BLaER1 treated with 17β-estradiol and CSF1 and Interleukin-3, amounts not matched to agents 10 nM and 100 nM (cell line): ENCODE measurements around the gene ZFR2.

Source experiments
- H3K27ac ChIP-seq, 11 experiments: shearing (Covaris generic); formaldehyde crosslinking; 2 replicates each; pipeline ENCODE4 v1.8.1; 2022
- H3K27me3 ChIP-seq, 11 experiments: shearing (Covaris generic); formaldehyde crosslinking; 2 replicates each; pipeline ENCODE4 v1.8.1; 2022
- H3K36me3 ChIP-seq, 11 experiments: shearing (Covaris generic); formaldehyde crosslinking; 2 replicates each; pipeline ENCODE4 v1.8.1; 2022
- H3K4me1 ChIP-seq, 10 experiments: shearing (Covaris generic); formaldehyde crosslinking; 2 replicates each; pipeline ENCODE4 v1.8.1; 2022
- H3K4me2 ChIP-seq, 11 experiments: shearing (Covaris generic); formaldehyde crosslinking; 2 replicates each; pipeline ENCODE4 v1.8.1; 2022
- H3K4me3 ChIP-seq, 10 experiments: shearing (Covaris generic); formaldehyde crosslinking; 2 replicates each; pipeline ENCODE4 v1.8.1; 2022
- H3K9ac ChIP-seq, 11 experiments: shearing (Covaris generic); formaldehyde crosslinking; 2 replicates each; pipeline ENCODE4 v1.8.1; 2022
- H3K9me3 ChIP-seq, 11 experiments: shearing (Covaris generic); formaldehyde crosslinking; replicated peaks in 1 of 11; 2 replicates each; pipeline ENCODE4 v1.8.1; 2022
- H4K20me1 ChIP-seq, 11 experiments: shearing (Covaris generic); formaldehyde crosslinking; 2 replicates each; pipeline ENCODE4 v1.8.1; 2022
- Cebpa-rat ChIP-seq, 11 experiments: shearing (Covaris generic); IDR thresholded peaks; 2 replicates each; pipeline ENCODE4 v1.8.1; 2022

ZFR2 gene

DNA sequence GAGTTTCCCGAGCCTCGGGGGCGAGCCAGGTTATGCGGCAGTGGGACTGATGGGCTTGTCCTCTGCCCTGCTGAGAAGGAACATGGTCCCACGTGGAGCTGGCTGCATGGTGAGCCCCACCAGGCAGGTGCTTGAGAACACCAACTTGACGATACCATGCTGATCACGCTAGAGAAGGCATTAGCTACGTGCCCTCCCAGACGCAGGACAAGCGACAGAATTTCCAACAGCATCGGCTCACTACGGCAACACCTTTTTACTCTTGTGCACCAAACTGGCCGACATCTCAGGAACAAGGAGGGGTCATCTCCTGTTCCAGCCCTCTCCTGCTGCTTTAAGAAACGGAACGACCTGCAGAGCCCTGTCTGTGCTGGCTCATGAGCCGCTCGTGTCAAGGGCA lies 8.3 kb downstream of the ZFR2 start:
- H3K27ac ChIP-seq: no peak overlapping the region
- no peak for TF ChIP-seq Cebpa-rat (IDR thresholded peaks at IDR 0.05)

GRCh38 chr19:3857449-3858003 lies 11.3 kb downstream of the ZFR2 start:
- Histone ChIP-seq H3K4me1 (peaks cover 0 to 36% (median 29%) of the 10 kb centered on the region in 10 experiments; a peak in 17 of 20 replicates), H3K36me3 (no peaks in the 10 kb centered on the region), H3K27ac (no peak overlapping the region), H4K20me1 (no peaks in the 10 kb centered on the region; a peak in 2 of 22 replicates), H3K4me3 (no peak overlapping the region), H3K27me3 (no peaks in the 10 kb centered on the region), H3K9ac (no peak overlapping the region), H3K4me2 (peak overlapping the region in 5 of 11 experiments; percentile 10 to 30 (median 24); a peak in 8 of 22 replicates), H3K9me3 (peaks cover 0 to 3% (median under 1%) of the 10 kb centered on the region in 11 experiments; a peak in 11 of 22 replicates)
- peak in 3 of 11 experiments; percentile 25 to 75 (median 57); a peak in 5 of 22 replicates for TF ChIP-seq Cebpa-rat (IDR thresholded peaks at IDR 0.05)

More for the DNA sequence above, 8.3 kb downstream of the ZFR2 start:
- Histone ChIP-seq H4K20me1 (no peaks in the 10 kb centered on the region; a peak in 1 of 22 replicates), H3K9me3 (no peaks in the 10 kb centered on the region), H3K4me2 (no peak overlapping the region), H3K9ac (no peak overlapping the region), H3K4me3 (no peak overlapping the region), H3K27me3 (no peaks in the 10 kb centered on the region), H3K4me1 (peaks cover 0 to 17% (median 11%) of the 10 kb centered on the region in 10 experiments; a peak in 11 of 20 replicates), H3K36me3 (no peaks in the 10 kb centered on the region)

- no peak overlapping the region for H3K9ac ChIP-seq
Measured at GRCh38 chr19:3855320-3855719, 13.5 kb downstream of the ZFR2 start.

DNA sequence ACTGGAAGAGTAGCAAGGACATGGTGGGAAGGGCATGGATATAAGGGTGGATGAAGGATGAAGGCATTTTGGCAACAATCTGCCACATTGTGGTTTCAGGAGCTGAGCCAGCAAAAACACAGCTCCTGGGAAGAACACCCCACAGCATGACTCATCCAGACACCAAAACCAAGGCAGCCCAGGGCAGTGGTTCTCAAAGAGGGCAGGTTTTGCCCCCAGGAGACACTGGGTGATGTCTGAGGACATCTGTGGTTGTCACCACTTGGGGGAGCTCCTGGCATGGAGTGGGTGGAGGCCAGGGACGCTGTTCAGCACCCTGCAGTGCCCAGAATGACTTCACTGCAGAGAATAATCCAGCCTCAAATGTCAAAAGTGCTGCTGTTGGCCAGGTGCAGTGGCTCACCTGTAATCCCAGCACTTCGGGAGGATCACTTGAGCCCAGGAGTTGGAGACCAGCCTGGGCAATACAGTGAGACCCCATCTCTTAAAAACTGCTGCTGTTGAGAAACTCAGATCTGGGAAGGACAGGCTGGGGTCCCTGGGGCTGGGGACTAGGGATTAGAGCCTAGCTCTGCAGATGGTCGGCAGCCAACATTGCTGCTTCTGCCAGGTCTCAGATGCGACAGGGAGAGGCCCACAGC lies 16.1 kb downstream of the ZFR2 start:
- Histone ChIP-seq H3K27ac (no peak overlapping the region), H3K4me3 (no peak overlapping the region), H3K4me2 (peak overlapping the region in 5 of 11 experiments; percentile 22 to 58 (median 47); a peak in 5 of 22 replicates), H3K36me3 (no peaks in the 10 kb centered on the region; a peak in 1 of 22 replicates), H3K9ac (no peak overlapping the region), H3K4me1 (peaks cover 0 to 51% (median 39%) of the 10 kb centered on the region in 10 experiments; a peak in 17 of 20 replicates), H4K20me1 (no peaks in the 10 kb centered on the region; a peak in 1 of 22 replicates), H3K9me3 (peaks cover 12 to 22% (median 16%) of the 10 kb centered on the region in 11 experiments; a peak in 21 of 22 replicates), H3K27me3 (no peaks in the 10 kb centered on the region)
- TF ChIP-seq Cebpa-rat (IDR thresholded peaks at IDR 0.05): no peak

More at GRCh38 chr19:3855320-3855719, 13.5 kb downstream of the ZFR2 start:
- Histone ChIP-seq H3K36me3 (no peaks in the 10 kb centered on the region; a peak in 1 of 22 replicates), H3K27ac (no peak overlapping the region), H3K9me3 (peaks cover 12 to 22% (median 16%) of the 10 kb centered on the region in 11 experiments; a peak in 21 of 22 replicates), H3K4me1 (peaks cover 0 to 52% (median 42%) of the 10 kb centered on the region in 10 experiments; a peak in 17 of 20 replicates), H4K20me1 (no peaks in the 10 kb centered on the region; a peak in 2 of 22 replicates), H3K27me3 (no peaks in the 10 kb centered on the region), H3K4me2 (no peak overlapping the region), H3K4me3 (no peak overlapping the region)
- TF ChIP-seq Cebpa-rat (IDR thresholded peaks at IDR 0.05): no peak

DNA sequence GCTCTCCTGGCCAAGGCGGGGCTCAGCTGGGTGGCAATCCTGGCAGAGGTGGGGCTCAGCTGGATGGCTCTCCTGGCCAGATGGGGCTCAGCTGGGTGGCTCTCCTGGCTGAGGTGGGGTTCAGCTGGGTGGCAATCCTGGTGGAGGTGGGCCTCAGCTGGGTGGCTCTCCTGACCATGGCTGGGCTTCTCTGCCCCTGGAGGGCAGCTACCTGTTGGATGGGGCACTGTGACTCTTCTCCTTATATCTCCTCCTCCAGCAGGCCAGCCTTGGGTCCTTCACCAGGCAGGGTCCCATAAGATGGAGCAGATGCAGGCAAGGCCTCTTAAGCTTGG lies 16.7 kb downstream of the ZFR2 start:
- H3K4me1 ChIP-seq: peaks cover 0 to 45% (median 35%) of the 10 kb centered on the region in 10 experiments; a peak in 17 of 20 replicates
- peak overlapping the region in 3 of 11 experiments; percentile 22 to 47 (median 43); a peak in 4 of 22 replicates for H3K4me2 ChIP-seq
- H3K9ac ChIP-seq: no peak overlapping the region
- H3K36me3 ChIP-seq: no peaks in the 10 kb centered on the region; a peak in 1 of 22 replicates
- H3K27me3 ChIP-seq: no peaks in the 10 kb centered on the region
- no peak for TF ChIP-seq Cebpa-rat (IDR thresholded peaks at IDR 0.05)
- H4K20me1 ChIP-seq: no peaks in the 10 kb centered on the region; a peak in 1 of 22 replicates
- peaks cover 12 to 22% (median 16%) of the 10 kb centered on the region in 11 experiments; a peak in 21 of 22 replicates for H3K9me3 ChIP-seq
- no peak overlapping the region for H3K4me3 ChIP-seq
- no peak overlapping the region for H3K27ac ChIP-seq

DNA sequence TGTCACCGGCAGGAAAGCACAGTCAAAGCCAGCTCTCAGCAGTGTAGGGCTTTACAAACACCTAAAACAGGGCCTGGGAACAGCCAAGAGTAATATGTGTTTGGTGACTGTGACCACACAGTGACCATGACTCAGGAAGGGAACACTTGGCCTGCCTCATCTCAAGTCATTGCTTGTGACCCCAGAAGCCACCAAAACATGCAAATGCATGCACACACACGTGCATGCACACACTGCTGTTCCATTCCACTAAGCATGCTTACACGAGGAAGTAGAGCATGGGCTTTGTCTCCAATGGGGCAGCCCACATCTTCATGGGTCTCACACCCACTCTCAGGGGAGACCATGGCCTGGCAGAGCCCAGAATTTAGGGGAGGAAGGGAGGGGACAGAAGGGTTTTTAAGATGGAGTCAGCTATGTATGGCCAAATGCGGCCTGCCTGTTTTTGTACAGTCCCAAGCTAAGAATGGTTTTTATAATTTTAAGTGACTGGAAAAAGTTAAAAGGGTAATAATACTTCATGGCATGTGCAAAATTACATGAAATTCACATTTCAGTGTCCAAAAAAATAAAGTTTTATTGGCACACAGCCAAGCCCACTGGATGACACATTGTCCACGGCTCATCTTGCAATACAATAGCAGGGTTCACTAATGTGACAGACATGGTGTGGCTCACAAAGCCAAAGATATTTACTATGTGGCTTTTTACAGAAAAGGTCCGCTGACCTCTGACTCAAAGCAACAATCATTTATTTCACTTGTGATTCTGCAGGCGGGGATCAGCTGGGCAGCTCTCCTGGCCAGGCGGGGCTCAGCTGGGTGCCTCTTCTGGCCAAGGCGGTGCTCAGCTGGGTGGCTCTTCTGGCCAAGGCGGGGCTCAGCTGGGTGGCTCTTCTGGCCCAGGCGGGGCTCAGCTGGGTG lies 17.3 kb downstream of the ZFR2 start:
- peak overlapping the region in 8 of 11 experiments; percentile 2 to 30 (median 13); a peak in 9 of 22 replicates for H3K4me2 ChIP-seq
- no peak overlapping the region for H3K9ac ChIP-seq

DNA sequence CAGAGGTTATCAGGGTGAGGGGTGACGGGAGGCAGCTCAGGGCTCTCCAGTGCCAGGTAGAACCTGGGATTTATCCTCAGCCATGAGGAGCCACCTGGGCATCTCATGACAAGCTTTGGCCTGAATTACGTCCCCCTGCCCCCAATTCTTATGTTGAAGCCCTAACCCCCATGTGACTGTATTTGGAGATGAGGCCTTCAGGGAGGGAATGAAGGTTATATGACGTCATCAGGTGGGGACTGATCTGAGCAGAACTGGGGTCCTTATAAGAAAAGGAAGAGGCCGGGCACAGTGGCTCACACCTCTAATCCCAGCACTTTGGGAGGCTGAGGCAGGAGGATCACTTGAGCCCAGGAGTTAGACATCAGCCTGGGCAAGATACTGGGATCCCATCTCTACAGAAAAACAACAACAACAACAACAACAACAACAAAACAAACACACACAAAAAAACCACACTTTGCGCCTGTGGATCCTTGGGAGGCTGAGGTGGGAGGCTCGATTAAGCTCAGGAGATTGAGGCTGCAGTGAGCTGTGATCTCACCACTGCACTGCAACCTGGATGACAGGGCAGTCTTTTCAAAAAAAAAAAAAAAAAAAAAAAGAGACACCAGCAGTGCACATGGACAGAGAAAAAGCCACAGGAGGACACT lies 18.4 kb downstream of the ZFR2 start:
- Histone ChIP-seq H3K27ac (no peak overlapping the region), H3K4me2 (peak overlapping the region in 4 of 11 experiments; percentile 8 to 30 (median 15); a peak in 4 of 22 replicates), H3K9me3 (peaks cover 12 to 22% (median 16%) of the 10 kb centered on the region in 11 experiments; a peak in 21 of 22 replicates), H3K36me3 (no peaks in the 10 kb centered on the region; a peak in 1 of 22 replicates), H4K20me1 (no peaks in the 10 kb centered on the region; a peak in 1 of 22 replicates), H3K27me3 (no peaks in the 10 kb centered on the region), H3K4me1 (peaks cover 0 to 45% (median 34%) of the 10 kb centered on the region in 10 experiments; a peak in 17 of 20 replicates), H3K4me3 (no peak overlapping the region), H3K9ac (no peak overlapping the region)
- no peak for TF ChIP-seq Cebpa-rat (IDR thresholded peaks at IDR 0.05)

More for the DNA sequence above, 17.3 kb downstream of the ZFR2 start:
- H3K36me3 ChIP-seq: no peaks in the 10 kb centered on the region; a peak in 1 of 22 replicates
- no peaks in the 10 kb centered on the region for H3K27me3 ChIP-seq
- no peak overlapping the region for H3K4me3 ChIP-seq
- TF ChIP-seq Cebpa-rat (IDR thresholded peaks at IDR 0.05): no peak
- no peak overlapping the region for H3K27ac ChIP-seq
- H3K9me3 ChIP-seq: peaks cover 12 to 22% (median 16%) of the 10 kb centered on the region in 11 experiments; a peak in 21 of 22 replicates
- H4K20me1 ChIP-seq: no peaks in the 10 kb centered on the region; a peak in 1 of 22 replicates
- peaks cover 0 to 45% (median 34%) of the 10 kb centered on the region in 10 experiments; a peak in 17 of 20 replicates for H3K4me1 ChIP-seq

- no peak overlapping the region for H3K4me3 ChIP-seq
- peaks cover 0 to 45% (median 34%) of the 10 kb centered on the region in 10 experiments; a peak in 17 of 20 replicates for H3K4me1 ChIP-seq
- H3K27ac ChIP-seq: no peak overlapping the region
- no peaks in the 10 kb centered on the region for H3K27me3 ChIP-seq
- H3K9ac ChIP-seq: no peak overlapping the region
- peaks cover 12 to 22% (median 16%) of the 10 kb centered on the region in 11 experiments; a peak in 21 of 22 replicates for H3K9me3 ChIP-seq
- H4K20me1 ChIP-seq: no peaks in the 10 kb centered on the region; a peak in 1 of 22 replicates
- no peaks in the 10 kb centered on the region; a peak in 1 of 22 replicates for H3K36me3 ChIP-seq
- TF ChIP-seq Cebpa-rat (IDR thresholded peaks at IDR 0.05): no peak
- no peak overlapping the region for H3K4me2 ChIP-seq
Measured at GRCh38 chr19:3849787-3850186, 19.1 kb downstream of the ZFR2 start.
